Small intestine (tissue), 7 donors: ENCODE data around the gene PTPN11. TPM values are rescaled to one million over a fixed set of nuclear protein-coding genes. Genes with fewer than 3 reads are reported as not detected.
"Not testable (repeated sequence)": the region's sequence is repeated elsewhere in the genome, so short reads cannot be mapped to it uniquely, and the experiment has no call there.

Source experiments
- DNase-seq, 2 donors: peaks; one replicate each; pipeline versions ENCODE4 v3.0.0 to v3.0.0-alpha.2; 2013
- FAIRE-seq: peaks from 2 replicates; lab custom pipeline; 2012; peaks lifted over from hg19 to GRCh38; lab: Jason Lieb, UNC
- H3K27ac ChIP-seq, 3 donors: one replicate each; pipeline ENCODE4 v1.5.1; 2013; ENCODE audit warnings: low read length in 2 of 3, mild to moderate bottlenecking in 2 of 3, control low read depth in 1 of 3, inconsistent platforms in 1 of 3, low read depth in 1 of 3, moderate library complexity in 1 of 3
- H3K27me3 ChIP-seq, 3 donors: one replicate each; pipeline ENCODE4 v1.6.1; 2013; ENCODE audit warnings: low read length in 3 of 3, inconsistent platforms in 1 of 3; ENCODE audit not compliant: control insufficient read depth in 3 of 3, insufficient read depth in 3 of 3
- H3K36me3 ChIP-seq, 3 donors: one replicate each; pipeline ENCODE4 v1.6.1; 2013; ENCODE audit warnings: low read length in 3 of 3, inconsistent platforms in 1 of 3, low read depth in 1 of 3, mild to moderate bottlenecking in 1 of 3, moderate library complexity in 1 of 3; ENCODE audit not compliant: control insufficient read depth in 3 of 3, insufficient read depth in 2 of 3
- H3K4me1 ChIP-seq, 3 donors: one replicate each; pipeline ENCODE4 v1.6.1; 2013; ENCODE audit warnings: low read length in 2 of 3, inconsistent platforms in 1 of 3, low read depth in 1 of 3, mild to moderate bottlenecking in 1 of 3, moderate library complexity in 1 of 3; ENCODE audit not compliant: control insufficient read depth in 3 of 3, insufficient read depth in 2 of 3
- H3K4me3 ChIP-seq, 3 donors: one replicate each; pipeline ENCODE4 v1.5.1; 2013; ENCODE audit warnings: low read length in 3 of 3, control low read depth in 1 of 3, inconsistent platforms in 1 of 3, low read depth in 1 of 3, mild to moderate bottlenecking in 1 of 3, moderate library complexity in 1 of 3
- H3K9me3 ChIP-seq, 2 donors: one replicate each; pipeline ENCODE4 v1.6.1; 2013; ENCODE audit warnings: low read depth in 1 of 2, low read length in 1 of 2; ENCODE audit not compliant: control insufficient read depth in 2 of 2, insufficient read depth in 1 of 2
- WGBS, 3 donors: extraction: QIAGEN DNeasy Blood & Tissue Kit; methylation state at CpG; one replicate each; pipeline ENCODE4 v1.1.7; 2013; 5-methylcytosine and 5-hydroxymethylcytosine counted together
- polyA plus RNA-seq, 4 donors: library from polyadenylated mRNA; stranded (reverse) in 3 of 4; unstranded in 1 of 4; fragments of 200-250 nt in 3 of 4; fragments of 120-200 nt in 1 of 4; gene quantifications; one replicate each; pipeline versions ENCODE4 v1.2.1 to v1.2.3, GENCODE V29; 2013
- donor health status: healthy with polysubstance abuse.
- donor health status: control.
- donor health status: control.
- donor health status: Bipolar disorder and iron deficiency.
- donor health status: healthy.

Gene PTPN11
- polyA plus RNA-seq, 4 donors: 22.7 to 53.0 (median 28.2) TPM

DNA sequence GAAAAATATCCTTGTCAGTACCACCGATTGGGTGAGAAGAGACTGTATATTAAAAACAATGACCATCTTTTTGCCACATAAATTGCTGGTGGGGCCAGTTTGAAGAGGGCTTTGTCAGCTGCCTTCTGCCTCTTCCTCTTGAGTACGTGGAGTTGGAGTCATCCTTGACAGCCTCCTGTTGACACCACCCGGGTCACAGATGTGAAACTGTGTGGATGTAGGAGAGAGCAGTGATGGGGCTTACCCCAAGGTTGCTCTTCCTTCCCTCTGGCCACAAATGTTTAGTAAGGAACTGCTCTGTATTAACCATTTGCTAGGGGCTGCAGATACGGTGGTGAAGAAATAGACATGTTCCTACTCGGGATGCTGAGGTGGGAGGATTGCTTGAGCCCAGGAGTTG is 12.2 kb downstream of the PTPN11 start:
- Histone ChIP-seq H3K4me3 (no peak overlapping the region), H3K4me1 (no peaks in the 10 kb centered on the region), H3K9me3 (no peaks in the 10 kb centered on the region), H3K27ac (no peak overlapping the region), H3K27me3 (no peaks in the 10 kb centered on the region), H3K36me3 (peaks cover 0 to 7% (median 2%) of the 10 kb centered on the region in 3 donors)
- FAIRE-seq (no peak), DNase-seq (no peak)
- WGBS, 3 donors: 79 to 86% (median 84%) methylated on average over 5 of the region's 5 CpGs

DNA sequence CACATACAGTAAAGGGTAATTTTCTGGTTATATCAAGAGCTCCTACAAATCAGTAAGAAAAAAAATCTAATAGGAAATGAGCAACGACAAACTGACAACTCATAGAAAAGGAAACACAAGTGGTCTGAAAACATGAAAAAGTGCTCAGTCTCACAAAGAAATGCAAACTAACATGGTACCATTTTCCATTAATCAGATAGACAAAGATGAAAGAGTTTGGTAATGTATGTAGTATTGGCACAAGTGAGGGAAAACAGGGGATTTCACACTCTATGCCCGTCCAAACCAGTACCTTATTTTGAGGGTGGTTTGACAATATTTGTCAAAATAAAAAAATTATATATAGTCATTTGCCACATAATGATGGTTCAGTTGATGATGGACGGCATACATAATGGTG is 13.2 kb downstream of the PTPN11 start:
- no peaks in the 10 kb centered on the region for H3K4me1 ChIP-seq
- no peaks in the 10 kb centered on the region for H3K27me3 ChIP-seq
- H3K9me3 ChIP-seq: no peaks in the 10 kb centered on the region
- no peak overlapping the region for H3K4me3 ChIP-seq
- H3K27ac ChIP-seq: no peak overlapping the region
- WGBS, 3 donors: 74 to 90% (median 90%) methylated on average over 3 of the region's 3 CpGs
- FAIRE-seq (no peak), DNase-seq (no peak)
- peaks cover 0 to 5% (median 2%) of the 10 kb centered on the region in 3 donors for H3K36me3 ChIP-seq

DNA sequence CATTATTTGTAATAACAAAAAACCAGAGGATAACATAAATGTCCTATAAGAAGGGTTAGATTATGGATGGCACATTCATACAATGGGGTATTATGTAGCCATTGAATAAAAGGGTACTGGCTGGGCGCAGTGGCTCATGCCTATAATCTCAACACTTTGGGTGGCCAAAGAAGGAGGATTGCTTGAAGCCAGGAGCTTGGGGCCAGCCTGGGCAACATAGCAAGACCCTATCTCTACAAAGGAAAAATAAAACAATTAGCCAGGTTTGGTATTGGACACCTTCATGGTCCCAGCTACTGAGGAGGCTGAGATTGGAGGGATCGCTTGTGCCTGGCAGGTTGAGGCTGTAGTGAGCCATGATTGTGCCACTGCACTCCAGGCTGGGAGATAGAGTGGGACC is 14.8 kb downstream of the PTPN11 start:
- DNase-seq (no peak), FAIRE-seq (no peak)
- Histone ChIP-seq H3K27me3 (no peaks in the 10 kb centered on the region), H3K4me1 (no peaks in the 10 kb centered on the region), H3K36me3 (peaks cover 0 to 5% (median 2%) of the 10 kb centered on the region in 3 donors), H3K9me3 (no peaks in the 10 kb centered on the region), H3K4me3 (no peak overlapping the region), H3K27ac (no peak overlapping the region)
- 96 to 100% (median 98%) methylated on average over 2 of the region's 2 CpGs for WGBS, 3 donors

DNA sequence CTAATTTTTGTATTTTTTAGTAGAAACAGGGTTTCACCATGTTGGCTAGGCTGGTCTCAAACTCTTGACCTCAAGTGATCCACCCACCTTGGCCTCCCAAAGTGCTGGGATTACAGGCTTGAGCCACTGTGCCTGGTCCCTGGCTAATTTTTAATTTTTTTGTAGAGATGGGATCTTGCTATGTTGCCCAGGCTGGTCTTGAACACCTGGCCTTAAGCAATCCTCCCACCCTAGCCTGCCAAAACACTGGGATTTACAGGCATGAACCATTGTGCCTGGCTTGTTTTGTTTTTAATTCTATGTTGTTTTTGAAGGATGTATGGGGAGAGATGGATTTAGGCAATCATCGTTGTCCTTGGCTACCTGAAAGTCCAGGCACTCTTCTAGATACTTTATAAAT is 19.9 kb downstream of the PTPN11 start:
- H3K36me3 ChIP-seq, DNase-seq, H3K9me3 ChIP-seq, FAIRE-seq, H3K4me1 ChIP-seq, H3K27ac ChIP-seq, H3K27me3 ChIP-seq, H3K4me3 ChIP-seq: not testable (repeated sequence)
- 98 to 100% (median 100%) methylated on average over 1 of the region's 1 CpG for WGBS, 3 donors

DNA sequence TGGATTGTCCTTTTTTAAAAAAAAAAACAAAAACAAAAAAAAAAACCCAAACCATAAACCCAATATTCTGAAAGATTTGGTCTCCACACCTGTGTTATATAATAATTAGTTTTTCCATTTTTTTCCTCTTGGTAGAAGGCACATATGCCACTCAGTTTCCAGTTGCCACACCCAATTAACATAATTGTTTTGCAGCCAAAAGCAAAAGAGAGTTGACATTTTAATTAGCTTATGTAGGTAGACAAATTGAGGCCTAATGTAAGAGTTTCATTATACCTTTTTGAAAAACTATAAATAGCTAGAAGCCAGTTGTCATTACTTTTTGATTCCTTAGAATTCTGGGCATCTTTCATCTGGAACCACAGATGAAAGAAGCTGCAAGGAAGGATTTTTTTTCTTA is 21.0 kb downstream of the PTPN11 start:
- H3K4me1 ChIP-seq: no peaks in the 10 kb centered on the region
- DNase-seq: no peak
- no peak overlapping the region for H3K4me3 ChIP-seq
- no peak for FAIRE-seq
- H3K9me3 ChIP-seq: no peaks in the 10 kb centered on the region
- no peaks in the 10 kb centered on the region for H3K27me3 ChIP-seq
- peaks cover 0 to 3% (median 0%) of the 10 kb centered on the region in 3 donors for H3K36me3 ChIP-seq
- H3K27ac ChIP-seq: no peak overlapping the region

DNA sequence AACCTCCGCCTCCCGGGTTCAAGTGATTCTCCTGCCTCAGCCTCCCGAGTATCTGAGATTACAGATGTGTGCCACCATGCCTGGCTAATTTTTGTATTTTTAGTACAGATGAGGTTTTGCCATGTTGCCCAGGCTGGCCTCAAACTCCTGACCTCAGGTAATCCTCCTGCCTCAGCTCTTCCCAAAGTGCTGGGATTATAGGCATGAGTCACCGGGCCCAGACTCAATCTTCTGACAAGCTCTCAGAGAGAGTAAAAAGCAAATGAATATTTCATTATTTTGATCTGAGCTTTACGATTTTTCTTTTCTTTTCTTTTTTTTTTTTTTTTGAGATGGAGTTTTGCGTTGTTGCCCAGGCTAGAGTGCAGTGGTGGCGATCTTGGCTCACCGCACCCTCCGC is 21.9 kb downstream of the PTPN11 start:
- not testable (repeated sequence) for H3K4me3 ChIP-seq, H3K9me3 ChIP-seq, H3K4me1 ChIP-seq, FAIRE-seq, H3K27me3 ChIP-seq, H3K36me3 ChIP-seq, H3K27ac ChIP-seq, DNase-seq
- 93 to 98% (median 96%) methylated on average over 9 of the region's 9 CpGs for WGBS, 3 donors

DNA sequence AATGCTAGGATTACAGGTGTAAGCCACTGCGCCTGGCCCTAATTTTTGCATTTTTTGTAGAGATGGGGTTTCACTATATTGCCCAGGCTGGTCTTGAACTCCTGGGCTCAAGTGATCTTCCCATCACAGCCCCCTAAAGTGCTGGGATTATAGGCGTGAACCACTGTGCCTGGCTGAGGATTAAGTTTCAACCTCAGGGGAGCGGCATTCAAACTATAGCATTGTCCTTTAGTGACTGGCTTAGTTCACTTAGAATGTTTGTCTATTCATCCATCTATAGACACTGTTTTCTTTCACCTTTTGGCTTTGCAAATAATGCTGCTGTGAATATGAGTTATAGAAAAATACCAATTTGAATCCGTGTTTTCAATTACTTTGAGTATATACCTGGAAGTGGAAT is 25.2 kb downstream of the PTPN11 start:
- H3K4me3 ChIP-seq: no peak overlapping the region
- no peaks in the 10 kb centered on the region for H3K9me3 ChIP-seq
- H3K27ac ChIP-seq: no peak overlapping the region
- no peaks in the 10 kb centered on the region for H3K27me3 ChIP-seq
- FAIRE-seq: no peak
- WGBS, 3 donors: 96 to 98% (median 97%) methylated on average over 4 of the region's 4 CpGs
- no peak for DNase-seq
- peaks cover 4 to 14% (median 4%) of the 10 kb centered on the region in 3 donors for H3K36me3 ChIP-seq
- H3K4me1 ChIP-seq: no peaks in the 10 kb centered on the region

DNA sequence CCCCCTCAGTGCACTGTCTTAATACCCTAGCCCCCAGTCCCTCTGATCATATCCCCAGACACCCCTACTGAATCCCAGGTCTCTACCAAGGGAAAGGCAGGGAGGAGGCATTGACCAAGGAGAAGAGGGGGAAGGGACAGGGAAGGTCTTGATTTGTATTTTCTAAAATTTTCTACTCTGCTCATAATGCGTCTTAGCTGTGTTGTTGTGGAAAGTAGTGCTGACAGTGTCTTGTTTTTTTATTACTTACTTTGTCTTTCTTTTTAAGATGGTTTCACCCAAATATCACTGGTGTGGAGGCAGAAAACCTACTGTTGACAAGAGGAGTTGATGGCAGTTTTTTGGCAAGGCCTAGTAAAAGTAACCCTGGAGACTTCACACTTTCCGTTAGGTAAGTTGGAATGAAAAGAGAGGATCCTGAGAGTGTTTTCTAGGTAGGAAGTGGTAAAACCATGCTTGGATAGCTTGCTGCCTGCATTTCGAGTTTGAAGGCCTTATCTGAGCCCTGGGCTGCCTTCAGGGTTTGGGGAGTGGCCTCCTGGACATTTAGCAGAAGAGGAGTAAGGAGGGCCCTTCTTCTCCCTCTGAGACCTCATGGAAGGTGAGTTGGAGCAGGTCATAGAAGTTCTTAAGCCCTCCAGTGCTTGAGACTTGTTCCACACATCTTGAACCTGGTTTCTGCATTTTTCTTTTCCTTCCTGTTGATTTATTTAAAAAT is 27.4 kb downstream of the PTPN11 start:
- 86 to 89% (median 88%) methylated on average over 3 of the region's 3 CpGs for WGBS, 3 donors
- peaks cover 4 to 17% (median 11%) of the 10 kb centered on the region in 3 donors for H3K36me3 ChIP-seq
- DNase-seq (no peak), FAIRE-seq (no peak)
- H3K4me1 ChIP-seq: no peaks in the 10 kb centered on the region
- H3K27ac ChIP-seq: no peak overlapping the region
- H3K9me3 ChIP-seq: no peaks in the 10 kb centered on the region
- no peaks in the 10 kb centered on the region for H3K27me3 ChIP-seq
- no peak overlapping the region for H3K4me3 ChIP-seq

DNA sequence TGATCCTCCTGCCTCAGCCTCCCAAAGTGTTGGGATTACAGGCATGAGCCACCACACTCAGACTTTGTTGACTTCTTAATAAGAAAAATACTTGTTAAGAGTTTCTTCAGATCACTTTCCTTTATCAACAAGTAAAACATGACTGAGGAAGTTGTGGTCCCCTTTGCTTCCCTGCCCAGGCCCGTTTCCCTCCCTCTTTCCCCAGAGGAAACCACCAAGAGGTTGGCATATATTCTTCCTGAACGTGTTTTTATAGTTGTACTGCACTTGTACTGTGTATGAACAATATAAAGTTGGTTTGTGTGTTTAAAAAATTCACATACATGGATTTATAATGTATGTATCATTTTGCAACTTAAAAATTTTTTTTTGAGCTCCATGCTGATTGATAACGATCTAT is 28.4 kb downstream of the PTPN11 start:
- WGBS, 3 donors: 63 to 79% (median 71%) methylated on average over 3 of the region's 3 CpGs
- no peak for DNase-seq
- no peak for FAIRE-seq

More for the DNA sequence above, 28.4 kb downstream of the PTPN11 start:
- no peaks in the 10 kb centered on the region for H3K9me3 ChIP-seq
- peaks cover 4 to 20% (median 13%) of the 10 kb centered on the region in 3 donors for H3K36me3 ChIP-seq
- H3K4me3 ChIP-seq: no peak overlapping the region
- H3K27ac ChIP-seq: no peak overlapping the region
- no peaks in the 10 kb centered on the region for H3K27me3 ChIP-seq
- H3K4me1 ChIP-seq: no peaks in the 10 kb centered on the region
